ENCODE results near the gene TMEM212.

DNA sequence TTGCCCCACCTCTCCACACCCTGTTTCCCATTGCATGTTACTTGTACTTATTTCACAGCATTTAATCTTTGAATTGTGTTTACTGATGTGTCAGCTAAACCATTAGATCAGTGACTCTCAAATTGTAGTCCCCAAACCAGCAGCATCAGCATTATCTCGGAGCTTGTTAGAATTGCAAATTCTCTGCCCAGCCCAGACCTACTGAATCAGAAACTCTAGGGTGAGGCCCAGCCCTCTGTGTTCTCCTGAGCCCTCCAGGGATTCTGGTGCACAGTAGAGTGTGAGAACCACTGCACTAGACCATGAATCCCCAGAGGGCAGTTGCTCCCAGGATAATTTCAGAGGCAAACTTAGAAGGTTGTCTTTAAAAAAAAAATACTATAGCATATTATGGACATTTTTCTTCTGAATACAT lies 45.9 kb upstream of the TMEM212 start:
- no peak for TF ChIP-seq EP300 (IDR thresholded peaks at IDR 0.05)
- TF ChIP-seq, protein P1, sequence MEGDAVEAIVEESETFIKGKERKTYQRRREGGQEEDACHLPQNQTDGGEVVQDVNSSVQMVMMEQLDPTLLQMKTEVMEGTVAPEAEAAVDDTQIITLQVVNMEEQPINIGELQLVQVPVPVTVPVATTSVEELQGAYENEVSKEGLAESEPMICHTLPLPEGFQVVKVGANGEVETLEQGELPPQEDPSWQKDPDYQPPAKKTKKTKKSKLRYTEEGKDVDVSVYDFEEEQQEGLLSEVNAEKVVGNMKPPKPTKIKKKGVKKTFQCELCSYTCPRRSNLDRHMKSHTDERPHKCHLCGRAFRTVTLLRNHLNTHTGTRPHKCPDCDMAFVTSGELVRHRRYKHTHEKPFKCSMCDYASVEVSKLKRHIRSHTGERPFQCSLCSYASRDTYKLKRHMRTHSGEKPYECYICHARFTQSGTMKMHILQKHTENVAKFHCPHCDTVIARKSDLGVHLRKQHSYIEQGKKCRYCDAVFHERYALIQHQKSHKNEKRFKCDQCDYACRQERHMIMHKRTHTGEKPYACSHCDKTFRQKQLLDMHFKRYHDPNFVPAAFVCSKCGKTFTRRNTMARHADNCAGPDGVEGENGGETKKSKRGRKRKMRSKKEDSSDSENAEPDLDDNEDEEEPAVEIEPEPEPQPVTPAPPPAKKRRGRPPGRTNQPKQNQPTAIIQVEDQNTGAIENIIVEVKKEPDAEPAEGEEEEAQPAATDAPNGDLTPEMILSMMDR (IDR thresholded peaks at IDR 0.05) = no peak
- TF ChIP-seq POLR2AphosphoS5 (IDR thresholded peaks at IDR 0.05) = no peak

All from stomach (tissue), 4 donors.